Activated B cell treated with CpG ODN at 0.5 μM for 24 hours (primary cell): ENCODE measurements around the gene UBE2I. TPM values are rescaled to one million over a fixed set of nuclear protein-coding genes. Genes with fewer than 3 reads are reported as not detected.

Source experiments
- ATAC-seq: fragments of 200-7000 bp; cut with Tn5 transposase; one replicate; pipeline ENCODE4 v1.10.0; 2021; ENCODE audit warnings: low read depth, mild to moderate bottlenecking, moderate library complexity
- CTCF ChIA-PET: fragments of 350-600 bp; sonication (Branson Sonifier 250); formaldehyde crosslinking; loops from one replicate; lab custom pipeline; 2021; ENCODE audit warnings: antibody characterized with exemption; lab: Charles Lee
- POLR2A ChIA-PET: fragments of 350-600 bp; sonication (Branson Sonifier 250); formaldehyde crosslinking; loops from one replicate; lab custom pipeline; 2021; ENCODE audit warnings: antibody characterized with exemption; lab: Charles Lee
- DNase-seq: peaks from one replicate; pipeline ENCODE4 v3.0.0; 2022
- H3K27ac Mint-ChIP-seq: one replicate; pipeline ENCODE4 v1.8.0; 2020; ENCODE audit warnings: mixed read lengths
- H3K27me3 Mint-ChIP-seq: one replicate; pipeline ENCODE4 v1.8.0; 2021; ENCODE audit warnings: mixed read lengths
- H3K36me3 Mint-ChIP-seq: one replicate; pipeline ENCODE4 v1.8.0; 2021; ENCODE audit warnings: low read depth, mixed read lengths
- H3K4me1 Mint-ChIP-seq: one replicate; pipeline ENCODE4 v1.8.0; 2021; ENCODE audit warnings: mixed read lengths
- H3K4me3 Mint-ChIP-seq: one replicate; pipeline ENCODE4 v1.8.0; 2020; ENCODE audit warnings: mild to moderate bottlenecking, mixed read lengths
- H3K9me3 Mint-ChIP-seq: one replicate; pipeline ENCODE4 v1.8.0; 2020; ENCODE audit warnings: mixed read lengths
- intact Hi-C: fragments of 100-400 bp; cut with micrococcal nuclease; formaldehyde crosslinking; loops from one replicate; pipeline ENCODE4 v1.15.1; 2024
- total RNA-seq: library from RNA; stranded (reverse); gene quantifications from 2 replicates; pipeline ENCODE4 v1.2.3, GENCODE V29; 2022
- TF ChIP-seq, protein P1 (sequence below): fragments of 200-600 bp; IDR thresholded peaks from one replicate; pipeline ENCODE4 v1.8.0; 2022; ENCODE audit warnings: antibody characterized with exemption, mild to moderate bottlenecking

Gene UBE2I
- total RNA-seq, 1 donor from 2014 or later, result 240 TPM

DNA sequence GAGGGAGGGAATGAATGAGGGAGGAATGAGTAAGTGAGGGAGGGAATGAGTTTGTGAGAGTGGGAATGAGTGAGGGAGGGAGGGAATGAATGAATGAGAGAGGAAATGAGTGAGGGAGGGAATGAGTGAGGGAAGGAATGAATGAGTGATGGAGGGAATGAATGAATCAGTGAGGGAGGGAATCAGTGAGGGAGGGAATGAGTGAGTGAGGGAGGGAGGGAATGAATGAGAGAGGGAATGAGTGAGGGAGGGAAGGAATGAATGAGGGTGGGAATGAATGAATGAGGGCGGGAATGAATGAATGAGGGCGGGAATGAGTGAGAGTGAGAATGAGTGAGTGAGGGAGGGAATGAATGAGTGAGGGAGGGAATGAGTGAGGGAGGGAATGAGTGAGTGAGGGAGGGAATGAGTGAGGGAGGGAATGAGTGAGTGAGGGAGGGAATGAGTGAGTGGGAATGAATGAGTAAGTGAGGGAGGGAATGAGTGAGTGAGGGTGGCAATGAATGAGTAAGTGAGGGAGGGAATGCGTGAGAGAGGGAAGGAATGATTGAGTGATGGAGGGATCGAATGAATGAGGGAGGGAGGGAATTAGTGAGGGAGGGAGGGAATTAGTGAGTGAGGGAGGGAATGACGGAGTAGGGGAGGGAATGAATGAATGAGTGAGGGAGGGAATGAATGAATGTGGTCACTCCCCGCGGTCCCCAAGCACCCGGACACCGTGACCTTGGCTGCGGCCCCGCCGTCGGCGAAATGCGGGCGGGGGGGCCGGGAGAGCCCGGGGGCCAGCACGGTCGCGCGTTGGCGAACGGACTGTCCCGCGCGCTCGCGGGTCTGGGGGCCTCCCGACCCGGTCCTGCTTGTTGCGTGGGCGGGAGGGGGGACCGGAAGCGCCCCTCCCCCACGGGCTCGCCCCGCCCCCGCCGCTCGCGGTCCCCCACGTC, 1.1 kb upstream of the UBE2I start:
- H3K27ac Mint-ChIP-seq, result peak overlapping the region; percentile 100
- POLR2A ChIA-PET, result interaction anchor here (0.6 to 3.0 kb wide), 16 partner anchors 8 to 656 kb away, joined by 3 to 26 read pairs (median 4); partner anchors contain the start of genes NUBP2, RPS2, SPSB3 and UQCC4
- H3K4me1 Mint-ChIP-seq, result peaks cover 70% of the 10 kb centered on the region
- no peak for DNase-seq
- peaks cover 21% of the 10 kb centered on the region for H3K36me3 Mint-ChIP-seq
- CTCF ChIA-PET, result no interaction called here
- no peak for ATAC-seq
- TF ChIP-seq, protein P1, sequence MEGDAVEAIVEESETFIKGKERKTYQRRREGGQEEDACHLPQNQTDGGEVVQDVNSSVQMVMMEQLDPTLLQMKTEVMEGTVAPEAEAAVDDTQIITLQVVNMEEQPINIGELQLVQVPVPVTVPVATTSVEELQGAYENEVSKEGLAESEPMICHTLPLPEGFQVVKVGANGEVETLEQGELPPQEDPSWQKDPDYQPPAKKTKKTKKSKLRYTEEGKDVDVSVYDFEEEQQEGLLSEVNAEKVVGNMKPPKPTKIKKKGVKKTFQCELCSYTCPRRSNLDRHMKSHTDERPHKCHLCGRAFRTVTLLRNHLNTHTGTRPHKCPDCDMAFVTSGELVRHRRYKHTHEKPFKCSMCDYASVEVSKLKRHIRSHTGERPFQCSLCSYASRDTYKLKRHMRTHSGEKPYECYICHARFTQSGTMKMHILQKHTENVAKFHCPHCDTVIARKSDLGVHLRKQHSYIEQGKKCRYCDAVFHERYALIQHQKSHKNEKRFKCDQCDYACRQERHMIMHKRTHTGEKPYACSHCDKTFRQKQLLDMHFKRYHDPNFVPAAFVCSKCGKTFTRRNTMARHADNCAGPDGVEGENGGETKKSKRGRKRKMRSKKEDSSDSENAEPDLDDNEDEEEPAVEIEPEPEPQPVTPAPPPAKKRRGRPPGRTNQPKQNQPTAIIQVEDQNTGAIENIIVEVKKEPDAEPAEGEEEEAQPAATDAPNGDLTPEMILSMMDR, result no peak
- intact Hi-C loops, result loop anchor here (1.0 to 5.0 kb wide), 3 partner anchors 112 to 474 kb away; partner anchors contain the start of genes NUBP2, SPSB3 and UQCC4
- no peaks in the 10 kb centered on the region for H3K27me3 Mint-ChIP-seq
- H3K4me3 Mint-ChIP-seq, result peak overlapping the region; percentile 91
- no peaks in the 10 kb centered on the region for H3K9me3 Mint-ChIP-seq

DNA sequence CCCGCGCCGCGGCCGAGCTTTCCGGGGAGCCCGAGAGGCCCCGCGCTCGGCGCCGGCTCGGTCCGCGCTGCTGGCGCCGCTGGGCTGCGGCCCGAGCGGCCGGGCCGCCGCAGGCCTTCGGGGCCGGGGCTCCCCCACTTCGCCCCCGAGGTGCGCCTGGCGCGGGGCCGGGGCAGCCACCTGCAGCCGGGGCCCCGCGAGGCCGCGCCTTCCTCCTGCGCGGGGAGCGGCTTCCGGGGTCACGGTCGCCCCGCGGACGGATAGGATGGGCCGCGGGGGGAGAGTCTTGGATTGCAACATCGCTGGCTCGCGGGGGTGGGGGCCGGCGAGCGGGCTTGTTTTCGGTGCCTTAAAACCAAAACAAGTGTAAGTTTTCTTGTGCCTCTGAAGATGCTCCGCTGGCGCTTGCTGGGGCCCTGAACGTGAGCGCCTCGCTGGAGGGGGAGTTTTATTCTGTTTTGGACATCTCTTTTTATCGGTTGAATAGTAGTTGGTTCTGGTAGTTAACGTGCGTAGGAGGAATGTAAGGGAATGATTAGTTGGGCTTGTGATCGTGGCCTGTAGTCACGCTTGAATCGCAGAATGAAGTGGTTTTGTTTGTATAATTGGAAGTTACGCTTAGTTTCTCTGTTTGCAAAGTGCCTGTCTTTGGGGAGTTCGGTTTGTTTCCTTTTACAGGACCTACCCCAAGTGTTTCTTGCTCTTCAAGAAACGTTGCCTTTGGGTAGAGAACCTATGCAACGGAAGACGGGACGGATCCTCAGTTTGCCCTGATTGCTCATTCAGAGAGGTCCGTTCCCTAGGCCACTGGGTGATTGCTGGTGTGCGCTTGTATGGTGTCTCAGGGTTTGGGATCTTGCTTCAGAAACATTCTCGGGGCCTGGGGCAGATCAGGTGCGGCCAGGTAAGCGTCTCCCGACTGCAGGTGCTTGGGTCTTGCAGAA, 724 bp downstream of the UBE2I start:
- Mint-ChIP-seq H3K4me3 (peak overlapping the region; percentile 98), H3K36me3 (peaks cover 33% of the 10 kb centered on the region), H3K9me3 (no peaks in the 10 kb centered on the region), H3K4me1 (peaks cover 61% of the 10 kb centered on the region), H3K27me3 (no peaks in the 10 kb centered on the region), H3K27ac (peak overlapping the region; percentile 96)
- peak; percentile 52 for DNase-seq
- POLR2A ChIA-PET, result interaction anchor here (0.6 to 3.0 kb wide), 15 partner anchors 10 to 1363 kb away, joined by 3 to 26 read pairs (median 5); partner anchors contain the start of genes MRPL28, TRAF7 and UQCC4
- CTCF ChIA-PET, result interaction anchor here (1.0 to 1.5 kb wide), 2 partner anchors 9 to 21 kb away, joined by 3 to 4 read pairs; no protein-coding TSS in a partner anchor
- ATAC-seq, result peak; percentile 14
- intact Hi-C loops, result loop anchor here (1.0 to 5.0 kb wide), 5 partner anchors 17 to 473 kb away; partner anchors contain the start of genes NUBP2 and SPSB3
- TF ChIP-seq, protein P1, result no peak

DNA sequence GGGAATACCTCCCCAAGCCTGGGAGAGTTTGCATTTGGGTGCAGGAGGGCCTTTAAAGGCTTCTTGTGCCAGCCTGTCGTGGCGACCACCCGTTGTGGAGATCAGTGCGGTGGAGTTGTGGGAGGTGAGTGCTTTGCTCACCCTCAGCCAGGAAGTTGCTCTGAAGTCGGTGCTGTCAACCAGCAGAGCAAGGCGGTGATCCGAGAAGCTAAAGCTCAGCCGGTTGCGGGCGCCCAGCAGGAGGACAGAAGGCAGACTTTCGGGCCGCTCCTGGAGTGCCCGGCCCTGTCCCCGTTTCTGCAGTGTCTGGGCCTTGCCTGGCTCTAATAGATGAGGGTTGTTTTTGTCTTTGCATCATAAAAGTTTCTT, 1.4 kb downstream of the UBE2I start:
- intact Hi-C loops, result loop anchor here (2.0 kb wide), 1 partner anchor 16 kb away; no protein-coding TSS in a partner anchor
- Mint-ChIP-seq H3K4me3 (peak overlapping the region; percentile 98), H3K27me3 (no peaks in the 10 kb centered on the region), H3K27ac (peak overlapping the region; percentile 96), H3K4me1 (peaks cover 54% of the 10 kb centered on the region), H3K9me3 (no peaks in the 10 kb centered on the region), H3K36me3 (peaks cover 39% of the 10 kb centered on the region)
- DNase-seq (no peak), ATAC-seq (no peak)
- POLR2A ChIA-PET, result interaction anchor here (0.7 to 3.0 kb wide), 5 partner anchors 11 to 940 kb away, joined by 3 to 26 read pairs (median 3); partner anchors contain the start of gene MRPL28
- CTCF ChIA-PET, result interaction anchor here (1.5 kb wide), 1 partner anchor 21 kb away, joined by 4 read pairs; no protein-coding TSS in a partner anchor
- TF ChIP-seq, protein P1, result no peak

DNA sequence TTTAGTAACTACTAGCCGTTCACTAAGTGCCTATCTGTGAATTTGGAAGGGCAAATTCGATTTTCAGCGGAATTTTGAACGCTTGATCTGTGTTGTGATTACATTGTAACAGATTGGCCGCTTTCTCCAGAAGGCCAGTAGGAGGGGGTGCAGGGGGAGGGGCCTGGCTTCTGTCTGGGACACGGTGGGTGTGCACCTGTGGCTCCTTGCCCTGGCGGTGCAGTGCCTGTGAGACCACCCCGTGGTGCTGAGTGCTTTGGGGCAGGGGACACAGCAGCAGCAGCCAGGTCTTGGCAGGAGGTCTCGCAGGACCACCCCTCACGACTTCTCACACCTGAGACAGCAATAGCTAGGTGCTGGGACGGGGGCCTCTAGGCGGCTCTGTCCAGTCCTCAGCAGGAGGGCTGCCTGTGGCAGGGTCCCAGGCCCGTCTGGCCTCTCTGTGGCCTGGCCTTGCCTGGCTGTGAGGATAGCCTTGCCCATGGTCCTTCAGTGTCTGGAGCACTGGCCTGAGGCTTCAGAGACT, 1.8 kb downstream of the UBE2I start:
- ChIA-PET CTCF (interaction anchor here (1.5 kb wide), 1 partner anchor 20 kb away, joined by 4 read pairs; no protein-coding TSS in a partner anchor), POLR2A (interaction anchor here (0.7 to 3.0 kb wide), 5 partner anchors 11 to 941 kb away, joined by 3 to 26 read pairs (median 3); partner anchors contain the start of gene MRPL28)
- Mint-ChIP-seq H3K27ac (peak overlapping the region; percentile 96), H3K27me3 (no peaks in the 10 kb centered on the region), H3K9me3 (no peaks in the 10 kb centered on the region), H3K4me3 (peak overlapping the region; percentile 98), H3K4me1 (peaks cover 50% of the 10 kb centered on the region), H3K36me3 (peaks cover 44% of the 10 kb centered on the region)
- ATAC-seq, result no peak
- DNase-seq, result no peak
- TF ChIP-seq, protein P1, result no peak
- intact Hi-C loops, result loop anchor here (2.0 kb wide), 1 partner anchor 16 kb away; no protein-coding TSS in a partner anchor
